ENCODE results near the gene PRAME.
"Not testable (repeated sequence)": the region's sequence is repeated elsewhere in the genome, so short reads cannot be mapped to it uniquely, and the experiment has no call there.

Gene PRAME

GRCh38 chr22:22533417-22533816 is 25.6 kb downstream of the PRAME start:
- TF ChIP-seq ZFX (IDR thresholded peaks at IDR 0.05) (no peak), CTCF (conservative IDR thresholded peaks at IDR 0.05) (no peak)
- H3K27ac ChIP-seq, result no peak overlapping the region

- H3K27ac ChIP-seq, result not testable (repeated sequence)
Observed at GRCh38 chr22:22532547-22533071, 26.5 kb downstream of the PRAME start.

GRCh38 chr22:22531770-22532546 is 27.1 kb downstream of the PRAME start:
- H3K27ac ChIP-seq, result no peak overlapping the region
- no peak for TF ChIP-seq CTCF (conservative IDR thresholded peaks at IDR 0.05)
- TF ChIP-seq ZFX (IDR thresholded peaks at IDR 0.05), result no peak

- no peak overlapping the region for H3K27ac ChIP-seq
- no peak for TF ChIP-seq ZFX (IDR thresholded peaks at IDR 0.05)
- TF ChIP-seq CTCF (conservative IDR thresholded peaks at IDR 0.05), result no peak
Observed at GRCh38 chr22:22528780-22529179, 30.3 kb downstream of the PRAME start.

GRCh38 chr22:22527312-22527711 is 31.8 kb downstream of the PRAME start:
- no peak overlapping the region for H3K27ac ChIP-seq
- TF ChIP-seq CTCF (conservative IDR thresholded peaks at IDR 0.05), result no peak
- no peak for TF ChIP-seq ZFX (IDR thresholded peaks at IDR 0.05)

- H3K27ac ChIP-seq, result no peak overlapping the region
Observed at GRCh38 chr22:22526125-22526912, 32.7 kb downstream of the PRAME start.

GRCh38 chr22:22523494-22523893 is 35.6 kb downstream of the PRAME start:
- no peak overlapping the region for H3K27ac ChIP-seq
- TF ChIP-seq CTCF (conservative IDR thresholded peaks at IDR 0.05), result no peak
- TF ChIP-seq ZFX (IDR thresholded peaks at IDR 0.05), result no peak

More at GRCh38 chr22:22526125-22526912, 32.7 kb downstream of the PRAME start:
- no peak for TF ChIP-seq ZFX (IDR thresholded peaks at IDR 0.05)

GRCh38 chr22:22521631-22522030 is 37.4 kb downstream of the PRAME start:
- TF ChIP-seq ZFX (IDR thresholded peaks at IDR 0.05), result no peak
- TF ChIP-seq CTCF (conservative IDR thresholded peaks at IDR 0.05), result no peak
- no peak overlapping the region for H3K27ac ChIP-seq
